ENCODE data around the gene AGPAT1. TPM values are rescaled to one million over a fixed set of nuclear protein-coding genes. Genes with fewer than 3 reads are reported as not detected.

AGPAT1 gene
- polyA plus RNA-seq, 2 of the 4 experiments (the other 2 are of a cell fraction) = 29.4 to 40.6 TPM

GRCh38 chr6:32195902-32196681 lies 20.2 kb upstream of the AGPAT1 start:
- ChIA-PET POLR2A (interaction anchor here (0.5 to 1.7 kb wide), 12 partner anchors 8 to 1111 kb away, joined by 3 to 24 read pairs (median 4); partner anchors contain the start of genes AGPAT1, ATF6B and FKBPL), CTCF (interaction anchor here (0.6 to 2.2 kb wide), 11 partner anchors 9 to 78 kb away, joined by 3 to 17 read pairs (median 4); partner anchors contain the start of genes EGFL8 and FKBPL)
- Histone ChIP-seq H3K27ac (peak overlapping the region; percentile 94), H3K9me3 (no peaks in the 10 kb centered on the region), H3K4me1 (peaks cover 24% of the 10 kb centered on the region), H3K4me3 (peak overlapping the region; percentile 74), H3K4me2 (peak overlapping the region; percentile 76)
- no peak for FAIRE-seq
- peak; percentile 53 to 82 for DNase-seq (ENCODE audit: low read depth in 1 of 2, low spot score in 1 of 2)
- ATAC-seq = peak; percentile 89 to 91
- WGBS (ENCODE audit: missing lambda C conversion rate) = 1% methylated on average over 37 of the region's 58 CpGs
- no peak for TF ChIP-seq HES2 (IDR thresholded peaks at IDR 0.05)
- TF ChIP-seq CHD2 (IDR thresholded peaks at IDR 0.05; ENCODE audit: low read length, partially characterized antibody) = peak; percentile 39
- TF ChIP-seq FOSL2 (IDR thresholded peaks at IDR 0.05) = no peak
- peak; percentile 58; the same call in 1 of the 2 replicates for TF ChIP-seq FOSL2 (CRISPR knock-in tag; IDR thresholded peaks at IDR 0.05)
- no peak for TF ChIP-seq ZSCAN20 (CRISPR knock-in tag; IDR thresholded peaks at IDR 0.05)
- TF ChIP-seq MAFK (IDR thresholded peaks at IDR 0.05; ENCODE audit: partially characterized antibody) = peak; percentile 98
- TF ChIP-seq USF2 (IDR thresholded peaks at IDR 0.05) = peak; percentile 34; the same call in 1 of the 2 replicates
- TF ChIP-seq MYC (IDR thresholded peaks at IDR 0.05; ENCODE audit: borderline replicate concordance, low read length) = peak; percentile 78; the same call in 1 of the 2 replicates
- peak; percentile 81 for TF ChIP-seq MAX (IDR thresholded peaks at IDR 0.05)
- TF ChIP-seq E2F6 (IDR thresholded peaks at IDR 0.05; ENCODE audit: borderline replicate concordance, low read depth) = peak; percentile 78; the same call in 1 of the 2 replicates
- peak; percentile 9; the same call in 1 of the 2 replicates for TF ChIP-seq REST (IDR thresholded peaks at IDR 0.05)
- TF ChIP-seq JUN (IDR thresholded peaks at IDR 0.05) = peak in 1 of 2 experiments; percentile 57; a peak in 3 of 5 replicates
- TF ChIP-seq PHF8 (IDR thresholded peaks at IDR 0.05; ENCODE audit: borderline replicate concordance, low read depth) = peak; percentile 56; the same call in 1 of the 2 replicates
- TF ChIP-seq CHD4 (IDR thresholded peaks at IDR 0.05; ENCODE audit: borderline replicate concordance) = no peak
- peak; percentile 63 for TF ChIP-seq POLR2A (IDR thresholded peaks at IDR 0.05; ENCODE audit: low read length)

GRCh38 chr6:32195652-32195901 lies 19.7 kb upstream of the AGPAT1 start:
- ChIA-PET POLR2A (interaction anchor here (0.5 to 1.7 kb wide), 13 partner anchors 9 to 1111 kb away, joined by 3 to 24 read pairs (median 4); partner anchors contain the start of genes AGPAT1, ATF6B and FKBPL), CTCF (interaction anchor here (0.6 to 2.2 kb wide), 12 partner anchors 8 to 77 kb away, joined by 3 to 17 read pairs (median 4); partner anchors contain the start of genes EGFL8 and FKBPL)
- no CpG with 5 or more reads among the region's 25 CpGs for WGBS (ENCODE audit: missing lambda C conversion rate)
- Histone ChIP-seq H3K4me2 (no peak overlapping the region; the same call in 2 of the 3 replicates), H3K4me1 (peaks cover 28% of the 10 kb centered on the region), H3K9me3 (no peaks in the 10 kb centered on the region), H3K4me3 (peak overlapping the region; percentile 74; the same call in 1 of the 3 replicates), H3K27ac (peak overlapping the region; percentile 94; a peak in 3 of 6 replicates)
- TF ChIP-seq BCL3 (IDR thresholded peaks at IDR 0.05) (no peak), RCOR1 (IDR thresholded peaks at IDR 0.05; ENCODE audit: low read depth, low read length) (no peak), RAD21 (conservative IDR thresholded peaks at IDR 0.05 in 1 of 2, IDR thresholded peaks at IDR 0.05 in 1 of 2) (no peak), HEYL (CRISPR knock-in tag; IDR thresholded peaks at IDR 0.05) (no peak), KDM5A (IDR thresholded peaks at IDR 0.05) (no peak), ATOH8 (CRISPR knock-in tag; IDR thresholded peaks at IDR 0.05; ENCODE audit: low read depth) (no peak)
- TF ChIP-seq, protein P1, sequence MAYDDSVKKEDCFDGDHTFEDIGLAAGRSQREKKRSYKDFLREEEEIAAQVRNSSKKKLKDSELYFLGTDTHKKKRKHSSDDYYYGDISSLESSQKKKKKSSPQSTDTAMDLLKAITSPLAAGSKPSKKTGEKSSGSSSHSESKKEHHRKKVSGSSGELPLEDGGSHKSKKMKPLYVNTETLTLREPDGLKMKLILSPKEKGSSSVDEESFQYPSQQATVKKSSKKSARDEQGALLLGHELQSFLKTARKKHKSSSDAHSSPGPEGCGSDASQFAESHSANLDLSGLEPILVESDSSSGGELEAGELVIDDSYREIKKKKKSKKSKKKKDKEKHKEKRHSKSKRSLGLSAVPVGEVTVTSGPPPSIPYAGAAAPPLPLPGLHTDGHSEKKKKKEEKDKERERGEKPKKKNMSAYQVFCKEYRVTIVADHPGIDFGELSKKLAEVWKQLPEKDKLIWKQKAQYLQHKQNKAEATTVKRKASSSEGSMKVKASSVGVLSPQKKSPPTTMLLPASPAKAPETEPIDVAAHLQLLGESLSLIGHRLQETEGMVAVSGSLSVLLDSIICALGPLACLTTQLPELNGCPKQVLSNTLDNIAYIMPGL (CRISPR knock-in tag; IDR thresholded peaks at IDR 0.05; ENCODE audit: borderline replicate concordance) = no peak
- FAIRE-seq (no peak), ATAC-seq (no peak), DNase-seq (ENCODE audit: low read depth in 1 of 2, low spot score in 1 of 2) (peak; percentile 86 to 99)
